Frontal cortex (tissue), 4 donors: ENCODE results near the gene CSAD. TPM values are rescaled to one million over a fixed set of nuclear protein-coding genes. Genes with fewer than 3 reads are reported as not detected.
A peak's percentile ranks its signal among the peaks of the same experiment; 100 is the strongest.
"Not testable (repeated sequence)": the region's sequence is repeated elsewhere in the genome, so short reads cannot be mapped to it uniquely, and the experiment has no call there.

Experiments used
- DNase-seq, 2 donors: peaks; one replicate each; pipeline ENCODE4 v3.0.0; 2012; ENCODE audit warnings: low spot score in 2 of 2
- FAIRE-seq: peaks from 2 replicates; lab custom pipeline; 2012; peaks lifted over from hg19 to GRCh38; lab: Jason Lieb, UNC
- total RNA-seq: library from RNA; depleted of rRNA; stranded (reverse); fragments of >200 nt; gene quantifications from one replicate; pipeline ENCODE4 v1.2.3, GENCODE V29; 2014
- donor health status: control.
- donor health status: control.
- donor health status: control.

The CSAD gene
- total RNA-seq, 1 donor from 2014 or later, result 11.8 TPM

DNA sequence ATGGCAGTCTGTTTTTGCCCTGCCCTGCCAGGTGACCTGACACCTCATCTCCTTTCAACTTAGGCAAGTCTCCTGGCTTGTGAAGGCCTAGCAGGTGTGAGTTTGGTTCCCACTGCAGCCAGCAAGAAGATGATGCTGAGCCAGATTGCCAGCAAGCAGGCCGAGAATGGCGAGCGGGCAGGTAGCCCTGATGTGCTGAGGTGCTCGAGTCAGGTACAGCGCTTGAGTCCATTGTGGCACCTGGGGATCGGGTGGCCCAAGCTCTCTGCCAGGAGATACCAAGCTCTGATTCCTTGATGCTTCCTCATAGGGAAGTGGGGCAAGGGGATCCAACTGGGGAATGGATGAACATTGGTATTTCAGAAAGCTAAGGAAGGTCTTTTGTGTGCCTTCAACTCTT, 4.1 kb upstream of the CSAD start:
- FAIRE-seq (no peak), DNase-seq (no peak)

GRCh38 chr12:53182903-53183302, 2.2 kb upstream of the CSAD start:
- DNase-seq, result no peak
- FAIRE-seq, result no peak

- DNase-seq (no peak), FAIRE-seq (no peak)
These were observed 1.2 kb upstream of the CSAD start for GRCh38 chr12:53181935-53182334.

GRCh38 chr12:53180931-53181645, 363 bp upstream of the CSAD start:
- no peak for FAIRE-seq
- peak; percentile 88 to 89 for DNase-seq

- DNase-seq (no peak), FAIRE-seq (no peak)
These were observed 972 bp downstream of the CSAD start for GRCh38 chr12:53179687-53180219.

DNA sequence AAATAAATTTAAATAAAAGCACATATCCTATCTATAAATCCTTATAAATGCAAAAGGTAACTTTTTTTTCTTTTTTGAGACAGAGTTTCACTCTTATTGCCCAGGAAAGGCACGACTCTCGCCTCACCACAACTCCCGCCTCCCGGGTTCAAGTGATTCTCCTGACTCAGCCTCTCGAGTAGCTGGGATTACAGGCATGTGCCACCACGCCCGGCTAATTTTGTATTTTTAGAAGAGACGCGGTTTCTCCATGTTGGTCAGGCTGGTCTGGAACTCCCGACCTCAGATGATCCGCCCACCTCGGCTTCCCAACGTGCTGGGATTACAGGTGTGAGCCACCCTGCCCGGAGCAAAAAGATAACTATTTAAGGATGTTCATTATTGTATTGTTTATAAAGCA, 1.9 kb downstream of the CSAD start:
- not testable (repeated sequence) for FAIRE-seq, DNase-seq

DNA sequence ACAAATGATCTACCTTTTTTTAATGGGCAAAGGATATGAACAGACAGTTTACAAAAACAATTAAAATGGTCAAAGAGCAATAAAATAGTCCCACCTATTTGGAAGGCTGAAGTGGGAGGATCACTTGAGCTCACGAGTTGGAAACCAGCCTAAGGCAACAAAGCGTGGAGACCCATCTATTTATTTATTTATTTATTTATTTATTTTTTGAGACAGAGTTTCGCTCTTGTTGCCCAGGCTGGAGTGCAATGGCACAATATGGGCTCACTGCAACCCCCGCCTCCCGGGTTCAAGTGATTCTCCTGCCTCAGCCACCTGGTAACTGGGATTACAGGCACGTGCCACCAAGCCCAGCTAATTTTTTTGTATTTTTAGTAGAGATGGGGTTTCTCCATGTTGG, 3.3 kb downstream of the CSAD start:
- not testable (repeated sequence) for DNase-seq, FAIRE-seq

DNA sequence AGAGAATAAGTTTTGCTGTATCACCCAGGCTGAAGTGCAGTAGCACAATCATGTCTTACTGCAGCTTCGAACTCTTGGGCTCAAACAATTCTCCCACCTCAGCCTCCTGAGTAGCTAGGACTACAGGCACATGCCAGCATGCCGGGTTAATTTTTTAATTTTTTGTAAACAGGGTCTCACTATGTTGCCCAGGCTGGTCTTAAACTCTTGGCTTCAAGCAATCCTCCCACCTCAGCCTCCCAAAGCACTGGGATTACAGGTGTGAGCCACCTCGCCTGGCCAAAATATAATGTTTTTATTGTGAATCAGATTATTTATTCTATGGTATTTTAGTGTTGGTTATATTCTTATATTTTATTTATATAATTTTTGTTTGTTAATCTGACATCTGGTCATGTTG, 4.0 kb downstream of the CSAD start:
- FAIRE-seq, result no peak
- DNase-seq, result no peak

DNA sequence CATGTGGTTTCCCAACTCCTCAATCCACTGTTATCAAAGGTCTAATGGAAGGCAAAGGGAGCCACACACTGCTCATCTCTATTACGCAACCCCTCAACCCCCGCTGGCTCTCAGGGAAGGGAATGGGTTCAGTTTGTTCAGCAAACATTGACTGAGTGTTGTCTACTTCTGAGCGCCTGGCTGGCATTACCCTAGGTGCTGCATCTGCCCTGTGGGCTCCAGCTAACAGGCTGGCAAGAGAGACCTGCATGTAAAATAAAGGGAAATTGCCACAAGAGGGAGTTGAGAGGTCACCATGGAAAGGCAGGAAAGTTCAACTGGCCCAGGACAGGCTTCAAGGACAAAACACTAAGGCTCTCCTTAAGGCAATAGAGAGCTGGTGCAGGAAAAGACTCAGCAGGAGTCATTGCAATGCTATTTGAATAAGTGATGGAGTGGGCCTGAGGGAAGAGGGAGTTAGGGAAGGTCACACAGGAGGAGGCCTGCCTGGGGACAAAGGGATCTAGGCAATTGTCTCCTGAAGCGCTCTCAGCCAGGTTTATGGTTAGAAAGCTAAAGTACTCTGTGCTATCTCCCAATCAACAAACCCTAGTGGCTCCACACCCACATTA, 5.7 kb downstream of the CSAD start:
- FAIRE-seq (no peak), DNase-seq (no peak)

DNA sequence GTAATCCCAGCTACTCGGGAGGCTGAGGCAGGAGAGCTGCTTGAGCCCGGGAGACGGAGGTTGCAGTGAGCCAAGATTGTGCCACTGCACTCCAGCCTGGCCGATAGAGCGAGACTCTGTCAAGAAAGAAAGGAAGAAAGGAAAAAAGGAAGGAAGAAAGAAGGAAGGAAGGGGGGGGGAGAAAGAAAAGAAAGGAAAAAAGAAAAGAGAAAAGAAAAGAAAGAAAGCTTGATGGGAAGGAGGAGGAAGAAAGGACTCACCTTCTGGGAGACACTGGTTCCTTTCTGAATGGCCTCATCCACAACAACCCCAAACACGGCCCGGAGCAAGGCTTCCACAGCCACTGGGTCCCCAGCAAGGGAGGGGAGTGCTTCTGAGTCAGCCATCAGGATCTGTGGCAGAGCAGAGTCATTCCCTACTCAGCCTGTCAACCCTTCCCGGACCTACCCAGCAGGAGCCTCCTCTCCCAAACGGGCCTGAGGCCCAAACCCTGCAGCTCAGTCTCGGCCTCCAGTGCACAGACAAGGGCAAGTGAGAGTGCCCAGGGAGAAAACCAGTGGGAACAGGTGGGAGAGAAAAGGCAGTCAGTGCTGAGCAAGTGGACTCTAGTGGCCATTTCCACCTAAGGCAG, 7.5 kb downstream of the CSAD start:
- DNase-seq (no peak), FAIRE-seq (no peak)

DNA sequence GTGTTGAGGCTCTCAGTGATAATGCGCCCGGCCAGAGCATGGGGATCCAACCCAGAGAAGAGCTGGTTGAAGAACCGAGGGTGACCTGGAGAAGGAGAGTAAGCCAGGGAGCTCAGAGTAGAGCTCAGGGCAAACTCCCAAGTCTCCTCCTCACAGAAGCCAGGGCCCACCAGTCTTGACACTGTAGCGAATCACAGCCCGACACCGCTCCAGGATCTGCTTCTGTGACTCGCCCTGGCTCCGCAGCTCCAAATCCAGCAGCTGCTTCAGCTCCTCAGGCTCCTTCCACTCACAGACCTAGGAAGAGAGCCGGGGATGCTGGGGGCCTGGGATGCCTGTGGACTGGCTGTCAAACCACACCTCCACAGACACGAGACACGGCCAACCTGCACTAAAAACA, 8.4 kb downstream of the CSAD start:
- DNase-seq (no peak), FAIRE-seq (no peak)

DNA sequence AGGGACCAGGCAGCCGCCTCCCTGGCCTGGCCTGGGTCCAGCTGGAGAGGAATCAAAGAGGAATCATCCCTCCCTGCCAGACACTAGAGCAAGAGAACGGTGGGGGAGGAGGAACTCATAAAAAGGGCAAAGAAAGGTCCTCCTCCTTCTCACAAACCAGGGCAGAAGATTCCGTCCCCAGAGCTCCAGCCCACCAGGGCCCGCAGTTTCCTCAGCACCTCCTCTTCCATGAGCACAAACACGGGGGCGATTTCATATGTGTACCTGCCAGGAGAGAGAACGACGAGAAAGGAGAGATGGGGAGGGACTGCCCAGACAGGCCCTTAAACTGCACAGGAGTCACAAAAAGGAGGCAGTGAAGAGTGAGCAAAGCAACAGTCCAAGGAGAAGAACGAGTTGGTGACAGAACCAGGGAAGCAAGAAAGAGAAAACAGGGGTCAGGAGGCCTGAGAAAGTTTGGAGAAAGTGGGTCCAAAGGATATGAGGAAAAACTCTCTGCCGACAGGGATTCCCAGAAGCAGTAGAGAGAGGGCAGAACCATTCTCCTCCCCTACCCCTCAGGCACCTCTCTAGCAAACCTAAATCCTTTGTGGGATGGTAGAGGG, 8.9 kb downstream of the CSAD start:
- DNase-seq (peak in 1 of 2 donors; percentile 35), FAIRE-seq (no peak)

DNA sequence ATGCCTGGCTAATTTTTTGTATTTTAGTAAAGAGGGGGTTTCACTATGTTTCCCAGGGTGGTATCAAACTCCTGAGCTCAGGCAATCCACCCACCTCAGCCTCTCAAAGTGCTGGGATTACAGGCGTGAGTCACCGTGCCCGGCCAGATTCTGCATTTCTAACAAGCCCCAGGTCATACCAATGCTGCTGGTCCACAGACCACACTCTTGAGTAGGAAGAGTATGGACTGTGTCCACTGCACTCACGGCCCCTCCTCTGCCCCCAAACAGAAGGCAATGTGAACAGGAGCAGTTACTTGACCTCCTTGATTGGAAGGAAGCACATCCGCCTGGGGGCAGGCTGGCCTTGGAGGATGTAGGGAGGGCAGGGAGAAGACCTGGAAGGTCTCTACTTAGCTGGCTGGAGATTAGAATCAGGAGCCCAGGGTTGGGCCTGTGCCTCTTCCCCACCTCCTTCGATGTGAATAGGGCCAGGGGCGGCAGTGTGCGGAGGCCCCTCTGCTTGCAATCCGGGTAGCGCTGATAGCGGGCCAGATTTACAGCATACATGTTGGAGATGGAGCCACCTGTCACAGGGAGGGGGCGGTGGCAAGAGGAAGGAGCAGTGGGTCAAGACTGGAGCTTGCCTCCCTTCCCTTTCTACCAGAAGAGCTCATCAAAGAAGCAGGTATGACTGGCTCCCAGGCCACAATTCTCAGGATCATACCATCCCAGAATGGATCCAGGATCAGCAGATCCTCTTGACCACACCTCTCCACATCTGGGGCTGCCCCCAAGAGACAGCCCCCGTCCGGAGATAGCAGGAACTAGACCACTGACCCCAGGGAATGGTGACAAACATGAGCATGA, 9.6 kb downstream of the CSAD start:
- DNase-seq (no peak), FAIRE-seq (no peak)

DNA sequence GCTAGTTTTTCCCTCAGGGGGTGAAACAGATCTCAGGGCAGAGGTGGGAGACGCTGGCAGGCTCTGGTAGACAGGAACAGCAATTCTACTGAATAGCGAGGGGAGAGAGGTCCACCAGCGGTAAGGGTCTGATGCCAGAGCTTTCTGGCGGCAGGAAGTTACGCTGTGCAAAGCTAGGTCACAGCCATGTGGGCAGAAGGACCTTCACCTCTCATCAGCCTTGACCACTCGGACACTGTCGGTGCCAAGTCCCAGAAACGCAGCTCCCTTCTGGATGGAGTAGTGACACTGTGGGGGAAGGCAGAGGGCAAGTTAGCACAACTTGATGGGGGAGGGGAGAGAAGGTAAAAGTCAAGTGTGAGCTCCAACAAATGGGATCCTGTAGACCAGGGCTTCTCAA, 10.5 kb downstream of the CSAD start:
- DNase-seq, result no peak
- FAIRE-seq, result no peak

DNA sequence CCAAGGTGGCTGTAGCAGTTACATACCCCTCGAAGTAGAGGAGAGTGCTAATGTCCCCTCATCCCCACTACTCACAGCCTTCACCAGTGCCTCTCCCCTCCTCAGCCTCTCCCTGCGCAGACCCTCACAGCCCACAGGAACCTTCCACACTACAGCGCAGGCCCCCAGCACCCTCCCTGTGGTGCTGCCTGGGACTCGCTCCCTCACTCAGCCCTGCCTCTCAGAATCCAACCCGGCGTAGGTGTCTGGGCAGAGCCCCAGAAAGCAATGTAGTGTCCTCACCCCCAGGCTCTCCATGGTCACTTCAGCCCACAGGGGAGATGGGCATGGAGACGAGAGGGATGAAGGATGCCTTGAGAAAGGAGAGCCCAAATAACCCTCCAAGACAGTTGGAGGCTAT, 11.1 kb downstream of the CSAD start:
- FAIRE-seq, result no peak

DNA sequence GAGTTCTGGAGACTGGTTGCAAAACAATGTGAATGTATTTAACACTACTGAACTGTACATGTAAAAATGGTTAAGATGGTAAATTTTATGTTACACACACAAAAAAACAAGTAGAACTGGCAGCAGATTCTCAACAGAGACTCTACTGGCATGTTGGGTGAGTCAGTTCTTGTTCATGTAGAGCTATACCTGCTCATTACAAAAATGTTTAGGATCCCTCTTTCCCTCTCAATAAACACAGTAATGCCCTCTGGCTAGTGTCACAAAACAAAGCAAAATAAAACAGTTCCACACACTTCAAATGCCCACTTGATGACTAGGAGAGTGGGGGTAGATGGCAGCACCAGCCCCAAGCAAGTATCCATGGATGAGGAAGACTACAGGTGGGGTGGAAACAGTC, 13.9 kb downstream of the CSAD start:
- DNase-seq, result no peak
- FAIRE-seq, result no peak

More for the DNA sequence above, 11.1 kb downstream of the CSAD start:
- no peak for DNase-seq

DNA sequence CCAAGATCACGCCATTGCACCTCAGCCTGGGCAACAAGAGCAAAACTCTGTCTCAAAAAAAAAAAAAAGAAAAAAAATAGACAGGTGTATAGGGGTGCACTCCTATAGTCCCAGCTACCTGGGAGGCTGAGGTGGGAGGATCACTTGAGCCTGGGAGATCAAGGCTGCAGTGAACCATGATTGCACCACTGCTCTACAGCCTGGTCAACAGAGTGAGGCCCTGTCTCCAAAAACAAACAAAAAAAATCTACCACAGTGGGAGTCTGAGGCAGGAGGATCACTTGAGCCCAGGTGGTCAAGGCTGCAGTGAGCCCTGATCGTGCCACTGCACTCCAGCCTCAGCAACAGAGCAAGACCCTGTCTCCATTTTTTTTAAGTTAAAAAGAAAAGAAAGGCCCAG, 17.7 kb downstream of the CSAD start:
- DNase-seq, FAIRE-seq: not testable (repeated sequence)

- FAIRE-seq (no peak), DNase-seq (no peak)
These were observed 19.4 kb downstream of the CSAD start for GRCh38 chr12:53161119-53161911.

- DNase-seq, result no peak
- FAIRE-seq, result no peak
These were observed 20.1 kb downstream of the CSAD start for GRCh38 chr12:53160673-53161072.
